Skin of body (tissue), 2 donors: ENCODE measurements around the gene KRT72. TPM values are rescaled to one million over a fixed set of nuclear protein-coding genes. Genes with fewer than 3 reads are reported as not detected.
A peak's percentile ranks its signal among the peaks of the same experiment; 100 is the strongest.

Source experiments
- DNase-seq: peaks from one replicate; lab custom pipeline; 2025; lab: John Stamatoyannopoulos, UW
- total RNA-seq: library from RNA; depleted of rRNA; stranded (reverse); fragments of >200 nt; gene quantifications from one replicate; pipeline ENCODE4 v1.2.3, GENCODE V29; 2014

Gene KRT72
- total RNA-seq, 1 donor from 2014 or later = 12.0 TPM

DNA sequence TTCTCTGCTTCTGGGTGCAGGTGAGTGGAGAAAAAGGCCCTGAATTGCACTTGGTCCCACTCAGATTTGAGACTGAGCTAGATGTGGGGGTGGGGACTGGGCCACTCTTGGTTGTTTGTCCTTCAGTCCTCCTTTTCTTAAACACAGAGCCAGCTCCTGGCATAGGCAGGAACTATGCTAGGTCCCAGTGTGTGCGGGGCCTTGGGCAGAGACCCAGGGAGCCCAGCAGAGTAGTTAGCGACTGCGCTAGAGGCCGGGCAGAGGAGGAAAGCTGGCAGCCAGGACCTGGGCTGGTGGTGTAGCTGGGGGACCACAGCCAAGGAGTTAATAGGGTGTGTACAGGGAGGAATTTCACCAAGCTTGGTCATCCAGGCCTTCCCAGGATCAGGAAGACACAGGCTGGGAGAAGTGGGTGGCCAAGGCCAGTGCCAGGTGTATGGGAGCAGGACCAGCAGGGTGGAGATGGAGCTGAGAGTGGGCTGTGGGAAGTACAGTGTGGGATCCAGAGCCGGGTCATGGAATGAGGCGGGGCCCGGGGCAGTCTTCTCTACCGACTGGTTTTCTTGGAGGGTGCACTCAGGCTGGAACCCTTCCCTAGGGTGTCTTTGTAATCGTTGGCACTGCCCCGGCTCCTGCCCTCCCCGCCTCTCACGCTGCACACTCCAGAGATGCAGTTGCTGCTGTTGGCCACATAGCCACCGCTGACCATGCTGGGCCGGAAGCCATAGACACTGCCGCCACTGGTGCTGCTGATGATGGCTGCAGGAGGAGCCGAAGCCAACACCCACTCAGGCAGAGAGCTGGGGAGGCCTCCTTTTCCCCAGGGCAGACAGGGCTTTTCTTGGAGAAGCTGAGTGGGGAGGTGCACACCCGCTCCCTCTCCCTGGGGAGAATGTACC, 57.0 kb downstream of the KRT72 start:
- no peak for DNase-seq

DNA sequence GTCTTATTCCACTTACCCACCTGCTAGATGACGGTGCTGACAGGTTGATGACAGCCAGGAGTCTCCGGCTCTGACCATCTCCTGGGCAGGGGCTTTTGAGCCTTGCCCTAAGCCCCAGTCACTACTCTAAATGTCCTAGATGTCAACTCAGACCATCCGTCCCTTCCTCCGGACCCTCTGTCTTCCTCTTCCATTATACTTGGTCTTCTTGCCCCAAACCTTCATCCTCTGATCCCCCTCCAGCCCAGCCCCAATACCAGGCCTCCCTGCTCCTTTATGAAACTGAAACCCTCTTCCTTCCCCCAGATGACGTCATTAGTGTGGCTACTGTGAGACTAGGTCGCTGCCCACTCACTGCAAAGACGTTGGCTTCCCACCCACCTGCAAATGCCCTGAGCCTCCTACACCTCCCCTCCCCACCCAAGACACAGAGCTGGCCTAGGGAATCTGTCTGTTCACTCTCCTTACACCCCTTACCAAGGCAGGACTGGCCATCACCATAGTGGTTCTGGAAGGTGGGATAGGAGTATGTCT, 58.4 kb downstream of the KRT72 start:
- no peak for DNase-seq

DNA sequence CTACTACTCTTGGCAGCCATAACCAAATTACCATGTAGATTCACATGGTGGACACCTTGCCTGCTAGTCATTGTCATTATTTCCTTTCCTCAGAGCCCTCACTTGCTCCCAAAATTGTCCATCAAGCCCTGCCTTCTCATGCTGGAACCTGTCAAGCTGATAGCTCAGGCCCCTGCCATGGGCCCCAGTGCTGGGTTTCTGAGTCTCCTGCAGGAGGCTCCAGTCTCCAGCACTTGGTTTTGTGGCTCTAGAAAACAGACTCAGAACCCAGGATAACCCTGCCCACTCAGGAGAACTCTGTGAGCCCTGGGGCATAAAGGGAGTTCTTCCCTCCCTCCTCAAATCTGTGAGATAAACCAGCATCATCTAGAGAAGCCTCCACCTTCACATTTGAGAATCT, 59.1 kb downstream of the KRT72 start:
- DNase-seq = no peak

DNA sequence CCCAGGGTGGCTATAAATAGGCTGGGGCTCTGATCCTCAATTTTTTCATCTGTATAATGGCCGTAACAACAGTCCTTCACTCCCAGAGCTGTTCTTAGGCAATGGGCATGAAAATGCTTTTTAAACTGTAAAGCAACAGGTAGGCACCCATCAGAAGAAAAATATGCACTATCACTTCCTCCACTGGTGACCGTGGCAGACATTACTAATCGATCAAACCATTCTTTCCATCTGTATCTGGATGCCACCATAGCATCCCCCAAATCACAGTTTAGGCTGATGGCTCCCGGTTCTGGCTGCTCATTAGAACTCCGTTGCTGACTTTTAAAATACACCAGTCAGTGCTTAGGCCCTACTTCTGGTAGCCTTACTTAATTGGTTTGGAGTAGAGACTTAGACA, 59.6 kb downstream of the KRT72 start:
- no peak for DNase-seq

DNA sequence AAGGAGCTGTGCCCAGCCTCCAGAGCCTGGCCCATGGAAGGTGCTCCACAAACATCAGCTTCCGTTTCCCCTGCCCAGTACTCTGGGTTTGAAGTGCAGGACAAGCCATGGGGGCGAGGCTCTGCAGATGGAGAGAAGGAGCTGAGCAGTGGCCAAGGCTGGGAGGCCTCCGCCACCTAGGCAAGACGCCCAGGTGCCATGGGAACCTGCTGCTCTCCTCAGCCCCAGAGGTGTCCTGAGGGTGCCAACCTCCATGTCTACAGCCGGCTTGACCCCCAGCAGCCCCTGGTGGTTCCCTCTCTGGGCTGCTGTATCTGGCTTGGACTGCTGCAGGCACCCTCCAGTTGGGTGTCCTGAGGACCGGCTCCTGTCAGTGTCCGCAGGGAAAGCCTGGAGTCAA, 60.7 kb downstream of the KRT72 start:
- no peak for DNase-seq

DNA sequence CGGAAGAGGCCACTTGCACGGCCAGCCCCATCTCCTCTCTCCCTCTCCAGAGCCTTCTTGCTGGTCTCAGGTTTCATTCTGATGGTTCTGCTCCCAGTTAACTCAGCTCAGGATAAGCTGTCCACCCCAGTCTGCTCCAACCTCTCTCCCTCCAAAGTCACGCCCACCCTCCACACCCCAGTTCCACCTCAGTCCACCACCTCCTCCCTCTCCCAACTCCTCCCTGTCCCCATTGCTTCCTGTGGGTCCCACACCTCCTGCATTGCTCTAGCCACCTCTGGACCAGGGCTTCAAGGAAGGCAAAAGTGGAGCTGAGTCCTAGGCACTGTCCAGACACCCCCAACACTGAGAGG, 61.5 kb downstream of the KRT72 start:
- DNase-seq = no peak

DNA sequence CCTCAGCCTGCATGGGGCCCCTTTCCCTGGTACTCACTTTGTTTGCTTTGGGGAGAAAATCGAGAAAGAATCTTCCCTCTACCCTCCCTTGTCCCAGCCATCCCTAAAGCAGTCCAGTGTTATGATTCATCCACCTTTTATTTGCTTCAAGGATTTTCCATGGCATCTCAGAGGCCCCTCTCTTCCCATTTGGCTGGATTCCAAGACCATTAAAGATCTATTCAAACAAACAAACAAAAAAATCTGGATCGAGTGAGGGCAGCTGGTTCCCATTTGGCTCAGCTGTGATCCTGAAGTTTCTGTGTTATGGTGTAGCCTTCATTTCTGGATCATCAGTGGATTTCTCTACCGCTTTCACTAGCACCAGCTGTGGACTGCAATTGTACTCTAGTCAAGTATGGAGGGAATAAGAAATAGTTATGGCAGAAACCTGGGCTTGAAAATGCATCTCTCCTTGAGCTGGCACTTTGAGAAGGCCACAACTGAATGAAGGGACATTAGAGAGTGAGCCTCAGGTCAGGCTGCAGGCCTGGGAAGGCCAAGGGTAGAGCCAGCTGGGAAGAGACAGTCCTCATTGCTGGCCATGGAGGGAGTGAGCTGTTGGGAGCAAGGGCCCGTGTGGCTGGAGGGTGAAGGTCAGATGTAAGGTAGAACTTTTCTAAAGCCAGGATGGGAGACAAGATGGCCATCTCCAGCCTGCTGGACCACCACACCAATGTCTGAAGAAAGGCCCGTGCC, 62.0 kb downstream of the KRT72 start:
- peak; percentile 91 for DNase-seq

DNA sequence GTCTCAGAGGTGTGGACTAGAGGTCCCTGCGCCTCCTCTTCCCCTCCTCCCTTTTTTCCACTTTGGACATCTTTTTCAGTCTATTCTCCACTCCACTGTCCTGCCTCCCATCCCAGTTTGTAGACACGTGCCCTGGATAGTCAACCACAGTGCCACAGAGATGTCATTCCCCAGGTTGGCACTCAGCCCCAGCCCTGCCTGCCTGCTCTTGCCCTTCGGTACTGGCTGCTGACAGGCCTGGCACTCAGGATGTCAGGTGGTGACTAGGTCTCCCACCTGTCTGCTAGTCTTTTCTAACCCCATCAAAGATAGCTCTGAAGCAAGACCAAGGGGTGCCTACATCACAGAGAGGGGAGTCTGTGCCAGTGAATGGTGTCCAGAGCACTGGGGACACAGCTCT, 64.2 kb downstream of the KRT72 start:
- DNase-seq = no peak

Other genes starting within 250 kb of the KRT72 start
- 98.6 TPM for gene KRT85, start 234.0 kb downstream of the KRT72 start, total RNA-seq
- gene KRT84, start 215.8 kb downstream of the KRT72 start, total RNA-seq = 0.10 TPM
- 15.8 TPM for gene KRT82, start 195.1 kb downstream of the KRT72 start, total RNA-seq
- 84.8 TPM for gene KRT75, start 167.1 kb downstream of the KRT72 start, total RNA-seq
- gene KRT6B, start 149.3 kb downstream of the KRT72 start, total RNA-seq = 204 TPM
- gene KRT6C, start 127.7 kb downstream of the KRT72 start, total RNA-seq = 3.5 TPM
- 333 TPM for gene KRT6A, start 108.2 kb downstream of the KRT72 start, total RNA-seq
- gene KRT5, start 81.1 kb downstream of the KRT72 start, total RNA-seq = 1,515 TPM
- gene KRT71, start 48.3 kb downstream of the KRT72 start, total RNA-seq = 454 TPM
- 133 TPM for gene KRT74, start 27.6 kb downstream of the KRT72 start, total RNA-seq
- 22.2 TPM for gene KRT73, start 17.1 kb upstream of the KRT72 start, total RNA-seq
- 12.1 TPM for gene KRT2, start 50.7 kb upstream of the KRT72 start, total RNA-seq
- 791 TPM for gene KRT1, start 78.9 kb upstream of the KRT72 start, total RNA-seq
- gene KRT77, start 102.1 kb upstream of the KRT72 start, total RNA-seq = 110 TPM
- not detected for gene KRT76, start 175.9 kb upstream of the KRT72 start, total RNA-seq
- gene KRT3, start 194.7 kb upstream of the KRT72 start, total RNA-seq = 0.10 TPM
- gene KRT4, start 212.7 kb upstream of the KRT72 start, total RNA-seq = 0.99 TPM
- 68.7 TPM for gene KRT79, start 232.8 kb upstream of the KRT72 start, total RNA-seq
- gene KRT78, start 247.5 kb upstream of the KRT72 start, total RNA-seq = 13.7 TPM